Pancreas (tissue), 10 donors: ENCODE data around the gene SLC37A2. TPM values are rescaled to one million over a fixed set of nuclear protein-coding genes. Genes with fewer than 3 reads are reported as not detected.

ENCODE experiments used
- ATAC-seq, 4 donors: fragments of 200-7000 bp; cut with Tn5 transposase; one replicate each; pipeline versions ENCODE4 v1.8.0 to v1.9.1; 2020; ENCODE audit warnings: mild to moderate bottlenecking in 4 of 4, moderate library complexity in 4 of 4
- DNase-seq, 6 donors: peaks; one replicate each; pipeline ENCODE4 v3.0.0-alpha.2; 2020
- FAIRE-seq: peaks from 2 replicates; lab custom pipeline; 2012; peaks lifted over from hg19 to GRCh38; lab: Jason Lieb, UNC
- H3K27ac ChIP-seq, 4 donors: fragments of 200-600 bp; sonication (generic); 1 replicate in 3 of 4; 2 replicates in 1 of 4; pipeline versions ENCODE4 v1.5.0 to v1.8.0; 2020
- H3K27me3 ChIP-seq, 4 donors: fragments of 200-600 bp; one replicate each; pipeline ENCODE4 v1.8.0; 2021
- H3K36me3 ChIP-seq, 3 donors: fragments of 200-600 bp; sonication (generic) in 1 of 3; one replicate each; pipeline versions ENCODE4 v1.5.0 to v1.8.0; 2020 to 2021
- H3K4me1 ChIP-seq, 3 donors: fragments of 200-600 bp; one replicate each; pipeline ENCODE4 v1.8.0; 2021
- H3K4me3 ChIP-seq, 4 donors: fragments of 200-600 bp; sonication (generic) in 2 of 4; one replicate each; pipeline versions ENCODE4 v1.5.0 to v1.8.0; 2020 to 2021
- H3K9me3 ChIP-seq, 4 donors: fragments of 200-600 bp; one replicate each; pipeline ENCODE4 v1.8.0; 2021
- WGBS, 2 donors: extraction: QIAGEN DNeasy Blood & Tissue Kit; methylation state at CpG; one replicate each; pipeline ENCODE4 v1.1.7; 2013; 5-methylcytosine and 5-hydroxymethylcytosine counted together
- intact Hi-C, 3 donors: fragments of 100-400 bp; cut with DNase I; formaldehyde crosslinking; loops; one replicate each; pipeline versions ENCODE4 v1.11.1 to v1.14.2; 2022
- polyA plus RNA-seq, 2 donors: library from polyadenylated mRNA; stranded (reverse); fragments of 200-250 nt; gene quantifications; one replicate each; pipeline ENCODE4 v1.2.3, GENCODE V29; 2013
- total RNA-seq, 6 donors: library from RNA; stranded (reverse); fragmentation: NEBNext Ultra II Directional in 4 of 6; extraction: Animal tissue kit (Norgen Biotek cat#: 25700) in 4 of 6; gene quantifications; one replicate each; pipeline versions ENCODE4 v1.2.1 to v1.2.4, GENCODE V29; 2021 to 2023
- TF ChIP-seq, protein P1 (sequence below), 4 donors: fragments of 200-600 bp; sonication (generic) in 3 of 4; IDR thresholded peaks; one replicate each; pipeline versions ENCODE4 v1.5.0 to v1.8.0; 2021; ENCODE audit warnings: antibody characterized with exemption in 4 of 4
- donor health status: healthy with polysubstance abuse.
- donor health status: DM: no; HTN: no; CAD: no; lungs with moderate emphysema.
- donor health status: DM: no; HTN: no; CAD: no.
- donor health status: control.
- donor health status: control.
- donor health status: Bipolar disorder and iron deficiency.
- donor health status: DM: yes; HTN: yes; CAD: no.
- donor health status: DM: no; HTN: no; CAD: no.
- donor health status: DM: no; HTN: no; CAD: no.
- donor health status: DM: yes; HTN: yes; CAD: no.

Gene SLC37A2
- total and polyA plus RNA-seq, 8 donors: 0.32 to 7.3 (median 0.67) TPM

DNA sequence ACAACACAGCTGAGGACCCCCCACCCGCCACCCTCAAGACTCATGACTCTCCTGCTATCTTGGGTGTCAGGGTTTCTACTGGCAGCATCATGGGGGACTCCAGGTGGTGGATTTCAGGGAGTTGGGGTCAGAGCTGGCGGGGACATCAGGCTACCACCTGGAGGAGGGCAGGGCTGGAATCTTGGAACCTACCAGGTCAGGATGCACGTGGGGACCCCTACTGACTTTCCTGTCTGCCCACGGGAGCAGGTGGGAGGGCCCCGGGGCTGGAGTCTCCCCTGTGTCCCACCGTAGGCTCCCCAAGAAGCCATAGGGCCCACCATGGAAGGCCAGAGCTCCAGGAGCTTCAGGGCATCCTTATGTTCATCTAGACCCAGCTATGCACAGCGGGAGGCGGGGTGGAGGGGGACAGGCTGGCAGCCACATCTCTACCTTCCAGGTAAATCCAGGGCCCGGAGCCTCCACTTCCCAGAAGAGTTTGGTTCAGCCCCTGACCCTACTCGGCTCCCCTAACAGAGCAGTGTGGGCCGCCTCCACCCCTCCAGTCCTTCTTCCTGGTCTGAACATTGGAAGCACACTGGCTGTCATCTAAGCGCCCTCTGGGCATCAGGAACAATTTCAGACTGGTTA lies 10.0 kb downstream of the SLC37A2 start:
- no peaks in the 10 kb centered on the region for H3K27me3 ChIP-seq
- DNase-seq: peak in 3 of 6 donors; percentile 8 to 43 (median 34)
- H3K9me3 ChIP-seq: no peaks in the 10 kb centered on the region
- peak overlapping the region in 1 of 4 donors; percentile 48 for H3K27ac ChIP-seq
- intact Hi-C loops: loop anchor here in 1 of 3 donors (10.0 kb wide), 1 partner anchor 282 kb away; no protein-coding TSS in a partner anchor
- H3K4me1 ChIP-seq: peaks cover 0 to 7% (median 5%) of the 10 kb centered on the region in 3 donors
- no peak for FAIRE-seq
- H3K36me3 ChIP-seq: no peaks in the 10 kb centered on the region
- WGBS, 2 donors: 85 to 88% methylated on average over 12 of the region's 12 CpGs
- ATAC-seq: no peak
- no peak overlapping the region for H3K4me3 ChIP-seq
- TF ChIP-seq, protein P1, sequence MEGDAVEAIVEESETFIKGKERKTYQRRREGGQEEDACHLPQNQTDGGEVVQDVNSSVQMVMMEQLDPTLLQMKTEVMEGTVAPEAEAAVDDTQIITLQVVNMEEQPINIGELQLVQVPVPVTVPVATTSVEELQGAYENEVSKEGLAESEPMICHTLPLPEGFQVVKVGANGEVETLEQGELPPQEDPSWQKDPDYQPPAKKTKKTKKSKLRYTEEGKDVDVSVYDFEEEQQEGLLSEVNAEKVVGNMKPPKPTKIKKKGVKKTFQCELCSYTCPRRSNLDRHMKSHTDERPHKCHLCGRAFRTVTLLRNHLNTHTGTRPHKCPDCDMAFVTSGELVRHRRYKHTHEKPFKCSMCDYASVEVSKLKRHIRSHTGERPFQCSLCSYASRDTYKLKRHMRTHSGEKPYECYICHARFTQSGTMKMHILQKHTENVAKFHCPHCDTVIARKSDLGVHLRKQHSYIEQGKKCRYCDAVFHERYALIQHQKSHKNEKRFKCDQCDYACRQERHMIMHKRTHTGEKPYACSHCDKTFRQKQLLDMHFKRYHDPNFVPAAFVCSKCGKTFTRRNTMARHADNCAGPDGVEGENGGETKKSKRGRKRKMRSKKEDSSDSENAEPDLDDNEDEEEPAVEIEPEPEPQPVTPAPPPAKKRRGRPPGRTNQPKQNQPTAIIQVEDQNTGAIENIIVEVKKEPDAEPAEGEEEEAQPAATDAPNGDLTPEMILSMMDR (IDR thresholded peaks at IDR 0.05): no peak

DNA sequence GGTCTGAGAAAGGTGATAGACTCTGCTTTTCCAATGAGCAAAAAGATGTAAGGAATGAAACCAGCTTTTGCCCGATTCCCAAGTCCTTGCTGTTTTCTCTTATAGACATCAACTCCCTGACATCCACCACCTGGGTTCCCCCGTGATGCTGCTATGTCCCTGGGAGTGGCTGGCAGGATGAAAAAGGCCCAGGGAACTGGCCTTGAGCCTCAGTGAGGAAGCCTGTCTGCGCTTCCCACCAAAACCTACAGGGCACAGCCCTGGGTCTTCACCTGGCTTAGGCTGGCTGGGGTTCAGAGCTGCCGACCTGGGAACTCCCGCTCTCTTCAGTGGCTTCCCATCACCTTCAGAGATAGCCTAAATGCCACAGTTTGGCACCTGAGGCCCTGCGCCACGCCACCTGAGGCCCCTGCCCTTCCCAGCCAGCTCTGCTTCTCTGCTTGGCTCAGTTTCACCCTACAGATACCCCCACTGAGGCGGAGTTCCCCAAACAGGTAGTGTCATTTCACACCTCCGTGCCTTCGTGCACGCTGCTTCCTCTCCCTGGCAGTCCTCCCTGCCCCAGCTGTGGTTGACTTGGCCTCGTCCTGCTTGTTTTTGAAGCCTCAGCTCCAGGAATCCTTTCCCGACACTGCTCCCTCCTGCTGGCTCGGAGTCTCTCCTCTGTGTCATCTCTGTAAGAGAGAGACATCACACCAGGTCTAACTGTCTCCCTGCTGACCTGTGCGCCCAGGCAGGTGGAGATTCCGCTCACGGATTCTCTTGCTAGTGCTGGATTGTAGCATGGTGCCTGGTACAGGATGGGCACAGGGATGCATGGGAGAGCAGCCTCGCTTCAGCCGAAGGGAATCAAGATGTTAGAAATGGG lies 10.7 kb downstream of the SLC37A2 start:
- TF ChIP-seq, protein P1 (IDR thresholded peaks at IDR 0.05): no peak
- Histone ChIP-seq H3K27me3 (no peaks in the 10 kb centered on the region), H3K27ac (no peak overlapping the region), H3K4me1 (peaks cover 0 to 7% (median 5%) of the 10 kb centered on the region in 3 donors), H3K4me3 (no peak overlapping the region), H3K9me3 (no peaks in the 10 kb centered on the region), H3K36me3 (no peaks in the 10 kb centered on the region)
- FAIRE-seq (no peak), ATAC-seq (no peak), DNase-seq (peak in 3 of 6 donors; percentile 5 to 31 (median 23))
- 78 to 85% methylated on average over 19 of the region's 19 CpGs for WGBS, 2 donors
- intact Hi-C loops: loop anchor here in 1 of 3 donors (10.0 kb wide), 1 partner anchor 281 kb away; no protein-coding TSS in a partner anchor

DNA sequence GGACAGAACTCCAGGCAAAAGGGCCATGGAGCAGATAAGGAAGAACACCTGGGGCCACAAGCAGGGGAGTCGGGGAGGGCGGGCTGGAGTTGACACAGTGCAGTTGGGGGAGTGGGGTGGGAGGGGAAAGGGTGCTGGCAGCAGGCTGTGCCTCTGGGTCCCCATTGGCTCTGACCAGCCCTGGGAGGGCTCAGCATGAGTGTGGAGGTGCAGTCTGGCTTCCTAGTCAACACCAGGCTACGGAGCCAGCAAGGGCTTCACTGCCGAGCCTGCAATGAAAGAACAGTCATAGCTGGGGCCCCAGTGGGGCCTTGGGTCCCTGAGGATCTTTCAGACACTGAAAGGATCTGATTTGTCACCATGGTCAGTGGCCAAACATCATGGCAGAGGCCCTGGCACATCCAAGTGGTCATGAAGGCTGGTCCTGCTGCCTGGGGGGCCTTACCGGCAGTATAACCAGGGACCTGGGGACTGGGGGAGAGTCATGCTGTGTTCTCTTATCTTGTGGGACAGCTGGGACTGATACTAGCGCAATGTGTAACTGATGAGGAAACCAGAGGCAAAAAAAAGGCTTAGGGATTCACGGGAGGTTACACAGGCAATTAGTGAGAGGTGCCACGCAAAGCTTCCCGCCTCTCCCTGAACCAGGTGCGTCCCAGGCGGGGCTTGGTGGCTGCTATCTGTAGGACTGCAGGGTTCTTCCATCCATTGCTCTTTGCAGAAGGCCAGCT lies 11.6 kb downstream of the SLC37A2 start:
- Histone ChIP-seq H3K9me3 (no peaks in the 10 kb centered on the region), H3K27ac (no peak overlapping the region), H3K36me3 (no peaks in the 10 kb centered on the region), H3K4me3 (no peak overlapping the region), H3K4me1 (peaks cover 0 to 5% (median 0%) of the 10 kb centered on the region in 3 donors), H3K27me3 (no peaks in the 10 kb centered on the region)
- FAIRE-seq (no peak), ATAC-seq (no peak), DNase-seq (peak in 3 of 6 donors; percentile 4 to 37 (median 36))
- 77% methylated on average over 11 of the region's 11 CpGs for WGBS, 2 donors
- intact Hi-C loops: loop anchor here in 1 of 3 donors (10.0 kb wide), 1 partner anchor 280 kb away; no protein-coding TSS in a partner anchor
- TF ChIP-seq, protein P1 (IDR thresholded peaks at IDR 0.05): no peak

DNA sequence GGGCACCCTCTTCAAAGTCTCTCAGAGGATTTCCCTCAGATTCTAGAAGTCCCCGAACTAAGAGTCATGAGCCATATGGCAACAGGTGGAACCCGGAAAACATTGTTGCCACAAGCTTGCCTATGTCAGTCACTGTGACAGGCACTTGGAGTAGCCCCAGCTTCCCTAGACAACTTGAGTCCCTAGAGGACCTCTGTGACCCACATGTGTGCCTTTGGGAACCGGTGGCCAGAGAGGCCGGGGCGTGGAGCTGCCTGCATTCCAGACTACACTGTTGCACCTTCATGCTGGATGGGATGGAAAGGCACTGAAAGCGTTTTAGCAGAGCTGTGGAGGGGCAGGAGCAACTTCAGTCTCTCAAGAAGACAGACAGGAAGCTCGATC lies 12.1 kb downstream of the SLC37A2 start:
- intact Hi-C loops: loop anchor here in 1 of 3 donors (10.0 kb wide), 1 partner anchor 280 kb away; no protein-coding TSS in a partner anchor
- H3K36me3 ChIP-seq: no peaks in the 10 kb centered on the region
- FAIRE-seq: no peak
- DNase-seq: peak in 1 of 6 donors; percentile 28
- ATAC-seq: no peak
- no peaks in the 10 kb centered on the region for H3K27me3 ChIP-seq
- 70 to 74% methylated on average over 7 of the region's 7 CpGs for WGBS, 2 donors
- no peaks in the 10 kb centered on the region for H3K9me3 ChIP-seq
- TF ChIP-seq, protein P1 (IDR thresholded peaks at IDR 0.05): no peak
- no peak overlapping the region for H3K4me3 ChIP-seq
- peaks cover 0 to 5% (median 0%) of the 10 kb centered on the region in 3 donors for H3K4me1 ChIP-seq
- H3K27ac ChIP-seq: no peak overlapping the region
